Mesodermal cell (in vitro differentiated cells): Measurements from ENCODE around the gene TMEM91.
"Not testable (repeated sequence)": the region's sequence is repeated elsewhere in the genome, so short reads cannot be mapped to it uniquely, and the experiment has no call there.

Experiments used
- H3K27ac ChIP-seq: 2 replicates; pipeline ENCODE4 v1.7.0; 2013; ENCODE audit warnings: mild to moderate bottlenecking, low read depth, low read length, moderate library complexity; ENCODE audit not compliant: severe bottlenecking
- H3K36me3 ChIP-seq: 2 replicates; pipeline ENCODE4 v1.7.1; 2013; ENCODE audit warnings: mild to moderate bottlenecking, low read length, moderate library complexity; ENCODE audit not compliant: control insufficient read depth, insufficient read depth
- H3K4me1 ChIP-seq: one replicate; pipeline ENCODE4 v1.7.1; 2013; ENCODE audit warnings: mild to moderate bottlenecking, low read length; ENCODE audit not compliant: insufficient read depth, control insufficient read depth, poor library complexity, severe bottlenecking
- H3K4me3 ChIP-seq: 2 replicates; pipeline ENCODE4 v1.7.0; 2013; ENCODE audit warnings: low read length, control low read depth, mild to moderate bottlenecking; ENCODE audit not compliant: insufficient read depth, poor library complexity, severe bottlenecking; ENCODE audit errors: extremely low read depth
- H3K9me3 ChIP-seq: 2 replicates; pipeline ENCODE4 v1.7.1; 2013; ENCODE audit warnings: mild to moderate bottlenecking, low read length, moderate library complexity; ENCODE audit not compliant: control insufficient read depth
- WGBS, 2 experiments: methylation state at CpG; one replicate each; pipeline ENCODE4 v1.1.5; 2013; ENCODE audit warnings: missing lambda C conversion rate in 2 of 2; ENCODE audit not compliant: insufficient coverage in 2 of 2; 5-methylcytosine and 5-hydroxymethylcytosine counted together

The TMEM91 gene

GRCh38 chr19:41377977-41378709 is 1.8 kb downstream of the TMEM91 start:
- 56 to 57% methylated on average over 7 to 8 of the region's 9 CpGs for WGBS, 2 experiments
- no peak overlapping the region for H3K4me3 ChIP-seq
- no peaks in the 10 kb centered on the region for H3K4me1 ChIP-seq
- no peaks in the 10 kb centered on the region for H3K9me3 ChIP-seq
- H3K27ac ChIP-seq, result no peak overlapping the region
- peaks cover 6% of the 10 kb centered on the region for H3K36me3 ChIP-seq

- not testable (repeated sequence) for H3K9me3 ChIP-seq, H3K27ac ChIP-seq, H3K4me3 ChIP-seq, H3K4me1 ChIP-seq
- H3K36me3 ChIP-seq, result peaks cover 14% of the 10 kb centered on the region
- 92 to 100% methylated on average over 4 to 7 of the region's 8 CpGs for WGBS, 2 experiments
Observed at GRCh38 chr19:41381536-41381935, 5.2 kb downstream of the TMEM91 start.

DNA sequence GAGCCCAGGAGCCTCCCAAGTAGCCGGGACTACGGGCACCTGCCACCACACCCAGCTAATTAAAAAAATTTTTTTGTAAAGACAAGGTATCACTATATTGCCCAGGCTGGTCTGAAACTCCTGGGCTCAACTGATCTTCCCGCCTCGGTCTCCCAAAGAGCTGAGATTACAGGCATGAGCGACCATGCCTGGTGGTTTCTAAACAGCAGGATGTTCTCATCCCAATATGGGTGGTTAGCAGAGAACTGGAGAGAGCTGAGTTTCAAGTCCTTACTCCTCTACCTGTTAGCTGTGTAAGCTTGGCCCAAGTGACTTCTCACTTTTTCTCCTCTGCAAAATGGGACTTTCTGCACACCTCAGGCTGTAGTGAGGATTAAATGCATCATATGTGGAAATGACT is 8.0 kb downstream of the TMEM91 start:
- WGBS, 2 experiments, result 82 to 100% methylated on average over 3 of the region's 5 CpGs
- H3K36me3 ChIP-seq, result peaks cover 36% of the 10 kb centered on the region
- H3K4me3 ChIP-seq, result no peak overlapping the region
- H3K27ac ChIP-seq, result no peak overlapping the region
- no peaks in the 10 kb centered on the region for H3K9me3 ChIP-seq
- no peaks in the 10 kb centered on the region for H3K4me1 ChIP-seq

DNA sequence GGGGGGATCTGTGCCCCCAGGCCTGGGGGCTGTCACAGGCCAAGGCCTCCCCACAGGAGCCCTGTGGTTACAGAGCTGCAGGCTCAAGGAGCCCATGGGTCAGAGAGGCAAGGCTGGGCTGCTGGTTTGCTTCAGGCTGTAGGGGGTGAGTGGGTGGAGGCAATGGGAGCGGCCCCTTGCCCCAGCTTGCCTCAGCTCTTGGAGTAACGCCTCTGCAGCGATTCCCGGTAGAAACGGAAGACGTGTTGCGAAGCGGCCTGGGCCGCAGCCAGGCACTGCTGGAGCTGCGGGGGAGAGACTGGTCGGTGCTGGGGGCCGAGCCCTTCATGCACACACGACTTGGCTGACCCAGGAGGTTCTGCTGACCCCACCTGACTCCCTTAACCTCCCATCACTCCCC is 10.1 kb downstream of the TMEM91 start:
- no peaks in the 10 kb centered on the region for H3K4me1 ChIP-seq
- H3K36me3 ChIP-seq, result peaks cover 54% of the 10 kb centered on the region
- H3K9me3 ChIP-seq, result no peaks in the 10 kb centered on the region
- H3K4me3 ChIP-seq, result no peak overlapping the region
- no peak overlapping the region for H3K27ac ChIP-seq
- WGBS, 2 experiments, result 96% methylated on average over 11 to 12 of the region's 13 CpGs

GRCh38 chr19:41391618-41392017 is 15.3 kb downstream of the TMEM91 start:
- Histone ChIP-seq H3K9me3 (no peaks in the 10 kb centered on the region), H3K4me3 (no peak overlapping the region), H3K36me3 (peaks cover 45% of the 10 kb centered on the region), H3K4me1 (no peaks in the 10 kb centered on the region), H3K27ac (no peak overlapping the region)
- WGBS, 2 experiments, result 91 to 92% methylated on average over 9 to 11 of the region's 11 CpGs

DNA sequence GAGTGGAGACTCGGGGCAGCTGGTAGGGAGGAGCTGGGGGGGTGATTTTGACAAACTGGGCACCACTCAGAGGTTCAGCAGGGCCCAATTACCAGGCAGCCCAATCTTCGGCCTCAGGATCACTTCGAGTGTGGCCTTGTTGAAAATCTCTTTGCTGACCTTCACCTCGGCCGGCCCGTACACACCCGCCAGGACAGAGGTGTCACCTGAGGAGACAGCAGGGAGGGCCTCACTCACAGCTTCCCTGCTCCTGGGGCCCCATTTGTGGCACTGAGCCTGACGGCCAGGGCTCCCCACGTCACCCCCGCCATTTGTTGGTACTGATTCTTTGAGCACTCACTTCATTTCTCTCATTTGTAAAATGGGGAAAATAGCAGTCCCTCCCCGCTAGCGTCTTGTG is 16.4 kb downstream of the TMEM91 start:
- WGBS, 2 experiments, result 95 to 98% methylated on average over 10 to 12 of the region's 12 CpGs
- no peaks in the 10 kb centered on the region for H3K4me1 ChIP-seq
- H3K36me3 ChIP-seq, result peaks cover 37% of the 10 kb centered on the region
- no peak overlapping the region for H3K27ac ChIP-seq
- H3K9me3 ChIP-seq, result no peaks in the 10 kb centered on the region
- no peak overlapping the region for H3K4me3 ChIP-seq

DNA sequence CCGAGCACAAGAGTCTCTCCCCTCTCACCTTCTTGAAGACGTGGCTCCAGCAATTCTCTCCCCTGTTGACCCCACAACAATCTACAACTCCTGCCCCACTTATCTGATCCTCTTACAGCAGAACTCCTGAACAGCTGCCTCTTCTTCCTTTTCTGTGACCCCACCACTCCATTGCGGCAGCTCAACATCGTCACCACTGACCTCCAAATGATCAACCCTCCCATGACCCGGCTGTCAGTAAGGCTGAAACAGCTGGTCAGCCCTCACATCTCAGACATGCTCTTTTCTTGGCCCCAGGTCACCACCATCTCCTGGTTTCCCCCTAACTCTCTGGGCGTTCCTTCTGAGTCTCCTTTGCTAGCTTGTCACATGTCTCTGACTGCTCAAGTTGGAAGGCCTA is 19.0 kb downstream of the TMEM91 start:
- Histone ChIP-seq H3K4me1 (peaks cover 7% of the 10 kb centered on the region), H3K36me3 (peaks cover 16% of the 10 kb centered on the region), H3K4me3 (no peak overlapping the region), H3K9me3 (no peaks in the 10 kb centered on the region), H3K27ac (no peak overlapping the region)
- 78 to 84% methylated on average over 6 of the region's 6 CpGs for WGBS, 2 experiments

DNA sequence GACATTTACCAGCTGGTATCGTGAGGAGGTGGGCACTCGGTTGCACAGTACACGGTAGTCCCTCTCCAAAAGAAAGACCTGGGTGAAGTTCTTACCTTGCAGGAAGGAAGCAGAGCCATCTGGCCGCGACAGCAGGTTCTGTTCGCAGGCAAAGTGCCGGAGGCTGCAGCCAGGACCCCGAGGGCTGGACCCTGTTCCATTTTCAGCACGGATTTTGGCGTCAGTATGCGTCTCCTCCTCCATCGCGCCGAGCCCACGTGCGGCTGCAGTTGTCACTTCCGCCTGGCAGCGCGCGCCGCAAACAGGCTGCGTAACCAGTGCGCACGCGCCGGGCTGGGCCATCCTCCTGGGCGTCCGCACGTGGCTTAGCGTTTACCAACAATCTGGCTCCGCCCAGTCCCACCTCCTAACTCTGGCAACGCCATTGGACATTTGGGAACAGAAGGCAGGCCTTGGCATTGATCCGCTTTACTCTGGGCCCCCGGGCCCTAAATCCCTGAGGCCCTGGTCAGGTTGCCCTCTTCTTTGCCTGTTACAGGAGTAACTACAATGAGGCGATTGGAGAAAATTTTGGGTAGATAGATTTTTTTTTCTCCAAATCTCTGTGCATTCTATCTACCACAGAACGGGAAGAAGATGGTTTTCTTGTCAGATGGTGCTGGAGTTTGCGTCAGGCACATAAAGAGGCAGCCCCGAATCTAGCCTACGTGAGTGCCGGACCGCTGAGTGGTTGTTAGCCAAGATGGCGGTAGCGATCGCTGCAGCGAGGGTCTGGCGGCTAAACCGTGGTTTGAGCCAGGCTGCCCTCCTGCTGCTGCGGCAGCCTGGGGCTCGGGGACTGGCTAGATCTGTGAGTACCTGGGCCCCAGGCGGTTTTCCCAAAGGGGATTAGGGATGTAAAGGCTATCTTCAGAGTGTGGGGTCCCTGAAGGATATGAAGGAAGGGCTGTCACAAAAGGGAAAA is 21.0 kb downstream of the TMEM91 start, which contains the start of the genes BCKDHA and EXOSC5:
TSS of gene BCKDHA (plus strand) at position 733 of the 964 bp plus-strand sequence. CDS start at position 743, 10 bp downstream.
TSS of gene EXOSC5 (minus strand) at position 274 of the 964 bp plus-strand sequence. CDS start at position 243, 31 bp downstream.
- Histone ChIP-seq H3K4me1 (peaks cover 11% of the 10 kb centered on the region), H3K36me3 (no peaks in the 10 kb centered on the region), H3K9me3 (no peaks in the 10 kb centered on the region), H3K27ac (peak within 1 kb of the TSS; percentile 100), H3K4me3 (peak within 1 kb of the TSS; percentile 95)
- 0% methylated on average over 45 to 46 of the region's 50 CpGs for WGBS, 2 experiments

DNA sequence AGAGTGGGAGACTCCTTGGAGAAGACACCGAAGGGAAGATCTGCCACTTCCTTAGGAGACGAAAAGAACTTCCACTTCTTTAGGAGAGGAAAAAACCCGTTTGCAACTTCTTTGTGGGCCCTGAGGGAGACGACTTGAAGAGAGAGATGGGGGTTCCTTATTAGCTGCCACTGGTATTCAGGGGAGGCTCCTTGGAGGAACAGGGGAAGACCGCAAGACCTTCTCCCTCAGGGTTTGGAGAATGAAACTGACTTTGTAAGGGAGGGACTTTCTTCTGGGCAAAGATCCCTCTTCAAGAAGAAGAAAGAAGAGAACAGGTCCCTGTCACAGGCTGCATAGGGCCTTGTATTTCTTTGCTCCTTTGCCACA is 21.7 kb downstream of the TMEM91 start:
- Histone ChIP-seq H3K27ac (peak overlapping the region; percentile 100), H3K4me1 (peaks cover 11% of the 10 kb centered on the region), H3K36me3 (no peaks in the 10 kb centered on the region), H3K9me3 (no peaks in the 10 kb centered on the region), H3K4me3 (peak overlapping the region; percentile 95)
- WGBS, 2 experiments, result 0% methylated on average over 3 to 5 of the region's 5 CpGs

- H3K4me1 ChIP-seq, result peaks cover 11% of the 10 kb centered on the region
- H3K4me3 ChIP-seq, result peak overlapping the region; percentile 95
- 56% methylated on average over 1 of the region's 3 CpGs for WGBS, 2 experiments
- H3K27ac ChIP-seq, result no peak overlapping the region
- H3K36me3 ChIP-seq, result no peaks in the 10 kb centered on the region
- H3K9me3 ChIP-seq, result no peaks in the 10 kb centered on the region
Observed at GRCh38 chr19:41398598-41398997, 22.3 kb downstream of the TMEM91 start.
